WERI-Rb-1 (cell line): ENCODE data around the gene PNRC2.
A peak's percentile ranks its signal among the peaks of the same experiment; 100 is the strongest.
"Not testable (repeated sequence)": the region's sequence is repeated elsewhere in the genome, so short reads cannot be mapped to it uniquely, and the experiment has no call there.

Source experiments
- DNase-seq: peaks from one replicate; pipeline ENCODE4 v3.0.0-alpha.2; 2020
- H3K27ac ChIP-seq: fragments of 250-450 bp; sonication (Bioruptor Pico); 2 replicates; pipeline ENCODE4 v1.5.1; 2020; ENCODE audit warnings: mild to moderate bottlenecking, moderate library complexity
- H3K27me3 ChIP-seq: fragments of 250-450 bp; sonication (Bioruptor Pico); 2 replicates; pipeline ENCODE4 v1.5.1; 2021; ENCODE audit warnings: mild to moderate bottlenecking, low read depth, moderate library complexity; ENCODE audit not compliant: insufficient read depth, severe bottlenecking
- H3K36me3 ChIP-seq: fragments of 250-450 bp; sonication (Bioruptor Pico); 2 replicates; pipeline ENCODE4 v1.5.1; 2020; ENCODE audit warnings: mild to moderate bottlenecking, moderate library complexity
- H3K4me3 ChIP-seq: 2 replicates; pipeline ENCODE4 v1.5.1; 2011; ENCODE audit warnings: low read depth, mild to moderate bottlenecking, control low read depth, low read length
- H3K9me3 ChIP-seq: fragments of 250-450 bp; sonication (Bioruptor Pico); 2 replicates; pipeline ENCODE4 v1.5.1; 2021; ENCODE audit warnings: mild to moderate bottlenecking, moderate library complexity; ENCODE audit not compliant: severe bottlenecking
- CTCF ChIP-seq: IDR thresholded peaks from 2 replicates; pipeline ENCODE4 v1.5.1; 2011; ENCODE audit warnings: low read depth, mild to moderate bottlenecking, control low read depth, inconsistent platforms, low read length

PNRC2 gene

GRCh38 chr1:23931491-23931880 lies 28.1 kb upstream of the PNRC2 start:
- no peaks in the 10 kb centered on the region for H3K36me3 ChIP-seq
- no peak overlapping the region for H3K27ac ChIP-seq
- DNase-seq = no peak
- H3K4me3 ChIP-seq = no peak overlapping the region
- TF ChIP-seq CTCF = no peak
- no peaks in the 10 kb centered on the region for H3K27me3 ChIP-seq
- H3K9me3 ChIP-seq = no peaks in the 10 kb centered on the region

GRCh38 chr1:23936481-23937176 lies 23.0 kb upstream of the PNRC2 start:
- H3K27ac ChIP-seq = peak overlapping the region; percentile 50
- no peak for TF ChIP-seq CTCF
- no peaks in the 10 kb centered on the region for H3K27me3 ChIP-seq
- H3K9me3 ChIP-seq = no peaks in the 10 kb centered on the region
- no peaks in the 10 kb centered on the region for H3K36me3 ChIP-seq
- no peak overlapping the region for H3K4me3 ChIP-seq
- DNase-seq = no peak

- DNase-seq = no peak
- peaks cover 6% of the 10 kb centered on the region for H3K9me3 ChIP-seq
Measured at GRCh38 chr1:23947366-23947765, 12.3 kb upstream of the PNRC2 start.

GRCh38 chr1:23953020-23953419 lies 6.6 kb upstream of the PNRC2 start:
- no peak for TF ChIP-seq CTCF
- Histone ChIP-seq H3K9me3 (no peaks in the 10 kb centered on the region), H3K27ac (no peak overlapping the region), H3K4me3 (no peak overlapping the region), H3K27me3 (no peaks in the 10 kb centered on the region), H3K36me3 (no peaks in the 10 kb centered on the region)
- no peak for DNase-seq

More at GRCh38 chr1:23947366-23947765, 12.3 kb upstream of the PNRC2 start:
- no peak for TF ChIP-seq CTCF
- Histone ChIP-seq H3K4me3 (no peak overlapping the region), H3K27me3 (no peaks in the 10 kb centered on the region), H3K36me3 (no peaks in the 10 kb centered on the region), H3K27ac (no peak overlapping the region)

- Histone ChIP-seq H3K36me3 (peaks cover 15% of the 10 kb centered on the region), H3K9me3 (no peaks in the 10 kb centered on the region), H3K27me3 (no peaks in the 10 kb centered on the region), H3K4me3 (peak overlapping the region; percentile 23), H3K27ac (peak overlapping the region; percentile 99)
- peak; percentile 64 for DNase-seq
- TF ChIP-seq CTCF = no peak
Measured at GRCh38 chr1:23957096-23957495, 2.5 kb upstream of the PNRC2 start.

GRCh38 chr1:23958040-23958809 lies 1.4 kb upstream of the PNRC2 start:
- Histone ChIP-seq H3K36me3 (peaks cover 17% of the 10 kb centered on the region), H3K4me3 (peak overlapping the region; percentile 90), H3K27ac (peak overlapping the region; percentile 99)
- not testable (repeated sequence) for DNase-seq, H3K27me3 ChIP-seq, H3K9me3 ChIP-seq
